Stimulated activated CD4-positive, alpha-beta T cell treated with anti-CD3 and anti-CD28 coated beads, Interleukin-1b, Interleukin-23, amount 100 ng/mL, for 48 hours (primary cell): Measurements from ENCODE around the gene LUZP2.
"Not testable (repeated sequence)": the region's sequence is repeated elsewhere in the genome, so short reads cannot be mapped to it uniquely, and the experiment has no call there.

Experiments
- DNase-seq: peaks from one replicate; pipeline ENCODE4 v3.0.0-alpha.2; 2020

LUZP2 gene

GRCh38 chr11:24837112-24837511, 340.3 kb downstream of the LUZP2 start:
- no peak for DNase-seq

- no peak for DNase-seq
Measured at GRCh38 chr11:24842308-24842707, 345.5 kb downstream of the LUZP2 start.

- DNase-seq, result no peak
Measured at GRCh38 chr11:24844406-24844805, 347.6 kb downstream of the LUZP2 start.

GRCh38 chr11:24848857-24849256, 352.0 kb downstream of the LUZP2 start:
- DNase-seq, result no peak

- no peak for DNase-seq
Measured at GRCh38 chr11:24855951-24856350, 359.1 kb downstream of the LUZP2 start.

- DNase-seq, result no peak
Measured at GRCh38 chr11:24859801-24860300, 363.0 kb downstream of the LUZP2 start.

GRCh38 chr11:24861440-24861839, 364.6 kb downstream of the LUZP2 start:
- DNase-seq, result no peak

GRCh38 chr11:24866743-24867142, 369.9 kb downstream of the LUZP2 start:
- DNase-seq, result no peak

GRCh38 chr11:24870048-24870447, 373.2 kb downstream of the LUZP2 start:
- DNase-seq, result no peak

- DNase-seq, result no peak
Measured at GRCh38 chr11:24872186-24872585, 375.3 kb downstream of the LUZP2 start.

GRCh38 chr11:24872651-24873311, 375.9 kb downstream of the LUZP2 start:
- DNase-seq, result no peak

GRCh38 chr11:24880962-24881361, 384.1 kb downstream of the LUZP2 start:
- DNase-seq, result no peak

GRCh38 chr11:24885580-24886173, 388.8 kb downstream of the LUZP2 start:
- DNase-seq, result no peak

GRCh38 chr11:24886880-24887619, 390.2 kb downstream of the LUZP2 start:
- DNase-seq, result no peak

GRCh38 chr11:24890426-24890825, 393.6 kb downstream of the LUZP2 start:
- DNase-seq, result no peak

- DNase-seq, result not testable (repeated sequence)
Measured at GRCh38 chr11:24891845-24892492, 395.1 kb downstream of the LUZP2 start.

- DNase-seq, result no peak
Measured at GRCh38 chr11:24896118-24896835, 399.4 kb downstream of the LUZP2 start.

- no peak for DNase-seq
Measured at GRCh38 chr11:24900514-24900913, 403.7 kb downstream of the LUZP2 start.

GRCh38 chr11:24900960-24901549, 404.2 kb downstream of the LUZP2 start:
- DNase-seq, result no peak

- DNase-seq, result no peak
Measured at GRCh38 chr11:24903555-24903954, 406.7 kb downstream of the LUZP2 start.

- no peak for DNase-seq
Measured at GRCh38 chr11:24925091-24925490, 428.2 kb downstream of the LUZP2 start.
